ENCODE data around the gene PLA2G6. TPM values are rescaled to one million over a fixed set of nuclear protein-coding genes. Genes with fewer than 3 reads are reported as not detected.

PLA2G6 gene
- total and polyA plus RNA-seq, 2 of the 13 experiments (the other 11 are each of a cell fraction or from before 2014, with no cell fraction given) = 4.8 to 11.5 TPM

DNA sequence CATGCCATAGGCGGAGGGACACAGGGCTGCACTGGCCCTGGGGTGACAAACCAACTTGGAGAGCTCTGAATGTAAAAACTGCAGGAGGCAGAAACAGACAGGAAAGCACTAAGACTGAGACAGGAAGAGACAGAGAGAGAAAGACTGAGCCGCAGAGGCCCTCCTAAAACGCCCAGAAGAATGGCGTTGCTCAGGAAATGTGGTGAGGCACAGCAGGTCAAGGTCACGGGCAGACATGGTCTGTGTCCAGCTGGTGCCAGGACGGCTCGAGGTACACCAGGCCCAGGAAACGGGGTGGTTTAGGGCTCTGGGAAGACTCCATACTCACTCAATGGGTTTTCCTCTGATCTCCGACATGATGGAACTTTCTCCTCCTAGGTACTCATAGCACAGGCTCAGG, 49.3 kb upstream of the PLA2G6 start (continued):
- TF ChIP-seq ZNF879 (CRISPR knock-in tag; IDR thresholded peaks at IDR 0.05) (no peak), MYPOP (CRISPR knock-in tag; IDR thresholded peaks at IDR 0.05) (no peak), ZNF30 (CRISPR knock-in tag; IDR thresholded peaks at IDR 0.05) (no peak), THAP7 (CRISPR knock-in tag; IDR thresholded peaks at IDR 0.05) (no peak), PBX2 (CRISPR knock-in tag; IDR thresholded peaks at IDR 0.05) (no peak), AFF4 (CRISPR knock-in tag; IDR thresholded peaks at IDR 0.05) (no peak), SNAI1 (CRISPR knock-in tag; IDR thresholded peaks at IDR 0.05; ENCODE audit: borderline replicate concordance) (no peak)
- TF ChIP-seq, protein P1, sequence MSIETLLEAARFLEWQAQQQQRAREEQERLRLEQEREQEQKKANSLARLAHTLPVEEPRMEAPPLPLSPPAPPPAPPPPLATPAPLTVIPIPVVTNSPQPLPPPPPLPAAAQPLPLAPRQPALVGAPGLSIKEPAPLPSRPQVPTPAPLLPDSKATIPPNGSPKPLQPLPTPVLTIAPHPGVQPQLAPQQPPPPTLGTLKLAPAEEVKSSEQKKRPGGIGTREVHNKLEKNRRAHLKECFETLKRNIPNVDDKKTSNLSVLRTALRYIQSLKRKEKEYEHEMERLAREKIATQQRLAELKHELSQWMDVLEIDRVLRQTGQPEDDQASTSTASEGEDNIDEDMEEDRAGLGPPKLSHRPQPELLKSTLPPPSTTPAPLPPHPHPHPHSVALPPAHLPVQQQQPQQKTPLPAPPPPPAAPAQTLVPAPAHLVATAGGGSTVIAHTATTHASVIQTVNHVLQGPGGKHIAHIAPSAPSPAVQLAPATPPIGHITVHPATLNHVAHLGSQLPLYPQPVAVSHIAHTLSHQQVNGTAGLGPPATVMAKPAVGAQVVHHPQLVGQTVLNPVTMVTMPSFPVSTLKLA (IDR thresholded peaks at IDR 0.05) = no peak
